ENCODE results near the gene YTHDF1.

YTHDF1 gene

DNA sequence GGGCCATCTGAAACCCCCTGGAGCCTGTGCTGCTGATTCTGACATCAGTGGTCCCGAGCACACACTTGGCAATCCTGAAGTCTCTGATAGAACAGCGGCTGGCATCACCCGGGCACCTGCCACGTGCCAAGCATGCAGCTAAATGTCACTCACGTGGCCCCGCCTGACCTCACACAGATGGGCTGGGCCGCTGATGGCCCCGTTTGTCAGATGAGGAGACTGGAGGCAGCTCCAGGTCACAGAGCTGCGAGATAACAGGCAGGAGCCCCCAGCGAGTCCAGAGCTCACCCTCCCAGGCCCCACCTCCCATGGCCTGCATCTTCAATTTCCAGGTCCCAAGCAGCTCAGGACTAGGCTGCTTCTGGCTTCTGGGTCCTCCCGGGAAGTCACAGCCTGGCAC, 67.2 kb downstream of the YTHDF1 start:
- no peak overlapping the region for H3K4me3 ChIP-seq (ENCODE audit: low read depth in 1 of 2, low read length in 1 of 2)
- no peak overlapping the region for H3K27ac ChIP-seq
- peaks cover 79% of the 10 kb centered on the region for H3K27me3 ChIP-seq
- no peaks in the 10 kb centered on the region for H3K9me3 ChIP-seq
- H3K36me3 ChIP-seq, result no peaks in the 10 kb centered on the region
- TF ChIP-seq, protein P1, sequence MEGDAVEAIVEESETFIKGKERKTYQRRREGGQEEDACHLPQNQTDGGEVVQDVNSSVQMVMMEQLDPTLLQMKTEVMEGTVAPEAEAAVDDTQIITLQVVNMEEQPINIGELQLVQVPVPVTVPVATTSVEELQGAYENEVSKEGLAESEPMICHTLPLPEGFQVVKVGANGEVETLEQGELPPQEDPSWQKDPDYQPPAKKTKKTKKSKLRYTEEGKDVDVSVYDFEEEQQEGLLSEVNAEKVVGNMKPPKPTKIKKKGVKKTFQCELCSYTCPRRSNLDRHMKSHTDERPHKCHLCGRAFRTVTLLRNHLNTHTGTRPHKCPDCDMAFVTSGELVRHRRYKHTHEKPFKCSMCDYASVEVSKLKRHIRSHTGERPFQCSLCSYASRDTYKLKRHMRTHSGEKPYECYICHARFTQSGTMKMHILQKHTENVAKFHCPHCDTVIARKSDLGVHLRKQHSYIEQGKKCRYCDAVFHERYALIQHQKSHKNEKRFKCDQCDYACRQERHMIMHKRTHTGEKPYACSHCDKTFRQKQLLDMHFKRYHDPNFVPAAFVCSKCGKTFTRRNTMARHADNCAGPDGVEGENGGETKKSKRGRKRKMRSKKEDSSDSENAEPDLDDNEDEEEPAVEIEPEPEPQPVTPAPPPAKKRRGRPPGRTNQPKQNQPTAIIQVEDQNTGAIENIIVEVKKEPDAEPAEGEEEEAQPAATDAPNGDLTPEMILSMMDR (IDR thresholded peaks at IDR 0.05), result no peak
- no peaks in the 10 kb centered on the region for H3K4me1 ChIP-seq (ENCODE audit: control insufficient read depth in 1 of 2, insufficient read depth in 1 of 2, low read depth in 1 of 2, low read length in 1 of 2)

DNA sequence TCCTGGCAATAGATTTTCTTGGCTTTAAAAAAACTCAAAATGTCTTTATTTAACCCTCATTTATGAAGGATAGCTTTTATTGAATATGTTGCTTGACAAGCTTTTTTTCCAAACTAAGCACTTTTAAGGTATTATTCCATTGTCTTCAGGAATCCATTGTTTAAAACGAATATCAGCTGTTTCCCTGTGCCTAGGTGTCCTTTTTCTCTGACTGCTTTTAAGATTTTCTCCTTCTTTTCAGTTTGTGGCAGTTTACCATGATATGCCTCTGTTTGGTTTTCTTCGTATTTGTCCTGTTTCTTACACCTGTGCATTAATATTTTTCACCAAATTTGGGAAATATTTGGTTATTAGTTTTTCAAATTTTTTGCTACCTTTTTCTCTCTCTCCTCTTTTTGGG, 68.4 kb downstream of the YTHDF1 start:
- Histone ChIP-seq H3K36me3 (no peaks in the 10 kb centered on the region), H3K4me1 (ENCODE audit: control insufficient read depth in 1 of 2, insufficient read depth in 1 of 2, low read depth in 1 of 2, low read length in 1 of 2) (no peaks in the 10 kb centered on the region), H3K27me3 (peaks cover 67% of the 10 kb centered on the region), H3K9me3 (no peaks in the 10 kb centered on the region), H3K27ac (no peak overlapping the region), H3K4me3 (ENCODE audit: low read depth in 1 of 2, low read length in 1 of 2) (no peak overlapping the region)
- TF ChIP-seq, protein P1 (IDR thresholded peaks at IDR 0.05), result no peak
